Endothelial cell of umbilical vein (primary cell): Measurements from ENCODE around the gene SELENBP1. TPM values are rescaled to one million over a fixed set of nuclear protein-coding genes. Genes with fewer than 3 reads are reported as not detected.

Experiments
- BruUV-seq: library from RNA; stranded (reverse); fragments of 400-500 nt; replicated peaks from 2 replicates; lab custom pipeline; 2021; lab: Mats Ljungman, UMichigan
- CTCF ChIA-PET: fragments of 300-600, 350-600 bp; sonication (Branson Sonifier 250); formaldehyde crosslinking; loops from one replicate; lab custom pipeline; 2021; ENCODE audit warnings: antibody characterized with exemption, inconsistent platforms; lab: Charles Lee
- POLR2A ChIA-PET: fragments of 300-600, 350-600 bp; sonication (Branson Sonifier 250); formaldehyde crosslinking; loops from one replicate; lab custom pipeline; 2021; ENCODE audit warnings: antibody characterized with exemption, inconsistent platforms; lab: Charles Lee
- DNase-seq: peaks from one replicate; pipeline ENCODE4 v3.0.0-alpha.2; 2011; ENCODE audit warnings: low read depth, low spot score
- FAIRE-seq: peaks from 2 replicates; lab custom pipeline; 2011; peaks lifted over from hg19 to GRCh38; lab: Jason Lieb, UNC
- H2AFZ ChIP-seq: 2 replicates; pipeline ENCODE4 v1.6.0; 2012; ENCODE audit warnings: low read depth, low read length, control low read depth, inconsistent platforms
- H3K27ac ChIP-seq: 2 replicates; pipeline ENCODE4 v1.5.1; 2011; ENCODE audit warnings: low read depth, mild to moderate bottlenecking, control low read depth, low read length, moderate library complexity; ENCODE audit not compliant: insufficient read depth
- H3K27me3 ChIP-seq, 2 experiments: 2 replicates each; pipeline versions ENCODE4 v1.6.0 to v1.6.1; 2011; ENCODE audit warnings: low read length in 2 of 2, mixed read lengths in 1 of 2; ENCODE audit not compliant: control insufficient read depth in 2 of 2, insufficient read depth in 2 of 2
- H3K36me3 ChIP-seq, 2 experiments: 2 replicates in 1 of 2; 3 replicates in 1 of 2; pipeline ENCODE4 v1.5.1; 2011; ENCODE audit warnings: low read length in 2 of 2, mild to moderate bottlenecking in 1 of 2, moderate library complexity in 1 of 2; ENCODE audit not compliant: control insufficient read depth in 2 of 2, insufficient read depth in 2 of 2; ENCODE audit errors: extremely low read depth in 1 of 2
- H3K4me1 ChIP-seq: 3 replicates; pipeline ENCODE4 v1.5.1; 2011; ENCODE audit warnings: mild to moderate bottlenecking, low read length; ENCODE audit not compliant: control insufficient read depth, insufficient read depth; ENCODE audit errors: extremely low read depth
- H3K4me2 ChIP-seq: 2 replicates; pipeline ENCODE4 v1.6.1; 2011; ENCODE audit warnings: low read length, control low read depth, mixed read lengths; ENCODE audit not compliant: insufficient read depth
- H3K4me3 ChIP-seq, 3 experiments: fragments of 200-600 bp in 1 of 3; sonication (generic), shearing (Covaris generic) in 1 of 3; replicated peaks in 1 of 3; 2 replicates each; pipeline ENCODE4 v1.5.1; 2011 to 2016; ENCODE audit warnings: control low read depth in 3 of 3, low read length in 3 of 3, mild to moderate bottlenecking in 2 of 3, inconsistent platforms in 1 of 3, low read depth in 1 of 3, moderate library complexity in 1 of 3; ENCODE audit not compliant: insufficient read depth in 1 of 3
- H3K79me2 ChIP-seq: 2 replicates; pipeline ENCODE4 v1.6.0; 2012; ENCODE audit warnings: low read length, inconsistent platforms; ENCODE audit not compliant: control insufficient read depth, insufficient read depth
- H3K9ac ChIP-seq: replicated peaks from 2 replicates; pipeline ENCODE3; 2011; ENCODE audit warnings: low read length, control low read depth; ENCODE audit not compliant: insufficient read depth; ENCODE audit errors: extremely low read depth
- H3K9me1 ChIP-seq: replicated peaks from 3 replicates; pipeline ENCODE4 v1.6.0; 2011; ENCODE audit warnings: mild to moderate bottlenecking, low read length; ENCODE audit not compliant: control insufficient read depth, insufficient read depth; ENCODE audit errors: extremely low read depth
- H3K9me3 ChIP-seq: replicated peaks from 2 replicates; pipeline ENCODE4 v1.5.1; 2012; ENCODE audit warnings: low read length, inconsistent platforms; ENCODE audit not compliant: control insufficient read depth, insufficient read depth
- H4K20me1 ChIP-seq: replicated peaks from 2 replicates; pipeline ENCODE3; 2011; ENCODE audit warnings: mild to moderate bottlenecking, low read length; ENCODE audit not compliant: control insufficient read depth, insufficient read depth; ENCODE audit errors: extremely low read depth
- CTCF ChIP-seq, 2 donors: IDR thresholded peaks; 1 replicate in 1 of 2; 2 replicates in 1 of 2; pipeline ENCODE4 v1.5.1; 2011; ENCODE audit warnings: low read length in 2 of 2, mild to moderate bottlenecking in 2 of 2, moderate library complexity in 2 of 2, control low read depth in 1 of 2, inconsistent platforms in 1 of 2, low read depth in 1 of 2; ENCODE audit not compliant: insufficient read depth in 1 of 2; ENCODE audit errors: extremely low read depth in 1 of 2
- EZH2 ChIP-seq: IDR thresholded peaks from 2 replicates; pipeline ENCODE4 v1.6.1; 2012; ENCODE audit warnings: borderline replicate concordance, low read depth, mild to moderate bottlenecking, moderate library complexity, low read length, inconsistent platforms; ENCODE audit not compliant: severe bottlenecking
- GATA2 ChIP-seq: IDR thresholded peaks from 2 replicates; pipeline ENCODE4 v1.7.0; 2011; ENCODE audit warnings: low read depth, mild to moderate bottlenecking, moderate library complexity, mixed read lengths, low read length; ENCODE audit not compliant: insufficient read length, insufficient read depth
- dilution Hi-C: fragments of 300-500 bp; cut with MboI; formaldehyde crosslinking; loops from one replicate; pipeline ENCODE4 v1.15.0; 2019; ENCODE audit warnings: low sequenced_read_pairs; ENCODE audit not compliant: extremely low pct_ligation_motif_present
- intact Hi-C: fragments of 100-400 bp; cut with micrococcal nuclease; formaldehyde crosslinking; loops from one replicate; pipeline ENCODE4 v1.10.0; 2022
- polyA plus RNA-seq, 4 experiments: library from polyadenylated mRNA; depleted of rRNA in 3 of 4; stranded (reverse) in 3 of 4; unstranded in 1 of 4; fragments of >200 nt; gene quantifications; 2 replicates each; pipeline versions ENCODE4 v1.2.1 to v1.2.3, GENCODE V29; 2011 to 2012; ENCODE audit warnings: missing spikeins in 1 of 4
- total RNA-seq: library from RNA; stranded (reverse); gene quantifications from 2 replicates; pipeline ENCODE4 v1.2.3, GENCODE V29; 2021

The SELENBP1 gene
- total and polyA plus RNA-seq, 2 donors (not counting 3 experiments of a cell fraction or from before 2014, with no cell fraction given), result 18.0 to 40.6 TPM

- intact Hi-C loops, result loop anchor here (10.0 kb wide), 1 partner anchor 239 kb away; no protein-coding TSS in a partner anchor
- Histone ChIP-seq H3K27me3 (no peaks in the 10 kb centered on the region), H3K79me2 (peaks cover 4% of the 10 kb centered on the region), H3K4me3 (no peak overlapping the region), H3K9me3 (no peaks in the 10 kb centered on the region), H3K9ac (no peak overlapping the region), H3K27ac (no peak overlapping the region), H3K4me2 (no peak overlapping the region), H3K9me1 (no peaks in the 10 kb centered on the region), H3K36me3 (peaks cover 3 to 16% of the 10 kb centered on the region in 2 experiments), H3K4me1 (peaks cover 14% of the 10 kb centered on the region), H4K20me1 (no peaks in the 10 kb centered on the region), H2AFZ (no peak overlapping the region)
- no peak for DNase-seq
- dilution Hi-C loops, result no loop called here
- no peak for TF ChIP-seq CTCF (IDR thresholded peaks at IDR 0.05; ENCODE audit: extremely low read depth in 1 of 2, insufficient read depth in 1 of 2, low read depth in 1 of 2, low read length in 2 of 2)
- TF ChIP-seq EZH2, result no peak
- CTCF ChIA-PET, result interaction anchor here (14.4 kb wide), 1 partner anchor 40 kb away, joined by 674 read pairs; no protein-coding TSS in a partner anchor
- FAIRE-seq, result no peak
- POLR2A ChIA-PET, result interaction anchor here (0.8 kb wide), 1 partner anchor 32 kb away, joined by 3 read pairs; no protein-coding TSS in a partner anchor
- no TSS peak for BruUV-seq
Observed at GRCh38 chr1:151344291-151344690, 28.2 kb downstream of the SELENBP1 start.

- no peaks in the 10 kb centered on the region for H3K27me3 ChIP-seq
- DNase-seq (no peak), FAIRE-seq (no peak)
- peaks cover 3 to 16% of the 10 kb centered on the region in 2 experiments for H3K36me3 ChIP-seq
- intact Hi-C loops (loop anchor here (10.0 kb wide), 1 partner anchor 239 kb away; no protein-coding TSS in a partner anchor), dilution Hi-C loops (no loop called here)
- no peak overlapping the region for H3K4me2 ChIP-seq
- H3K4me1 ChIP-seq, result peaks cover 14% of the 10 kb centered on the region
- no peak overlapping the region for H2AFZ ChIP-seq
- no peaks in the 10 kb centered on the region for H4K20me1 ChIP-seq
- H3K27ac ChIP-seq, result no peak overlapping the region
- H3K9me1 ChIP-seq, result no peaks in the 10 kb centered on the region
- no peak overlapping the region for H3K9ac ChIP-seq
- no TSS peak for BruUV-seq
- H3K9me3 ChIP-seq, result no peaks in the 10 kb centered on the region
- CTCF ChIA-PET, result interaction anchor here (14.4 kb wide), 1 partner anchor 40 kb away, joined by 674 read pairs; no protein-coding TSS in a partner anchor
- H3K79me2 ChIP-seq, result peaks cover 4% of the 10 kb centered on the region
- POLR2A ChIA-PET, result interaction anchor here (0.8 to 1.0 kb wide), 2 partner anchors 32 to 42 kb away, joined by 3 read pairs; no protein-coding TSS in a partner anchor
- H3K4me3 ChIP-seq, result no peak overlapping the region
- no peak for TF ChIP-seq GATA2
Observed at GRCh38 chr1:151343587-151343986, 28.9 kb downstream of the SELENBP1 start.
